Loucy (cell line): ENCODE measurements around the gene NRN1.

Experiments used
- H2AFZ ChIP-seq: fragments of 200-600 bp; sonication (generic); 2 replicates; pipeline ENCODE4 v1.6.0; 2016; ENCODE audit warnings: antibody characterized with exemption, mild to moderate bottlenecking, low read length, moderate library complexity
- H3F3A ChIP-seq: fragments of 200-600 bp; 2 replicates; pipeline ENCODE4 v1.6.0; 2016; ENCODE audit warnings: antibody characterized with exemption, low read depth, mild to moderate bottlenecking
- H3K27me3 ChIP-seq: fragments of 200-600 bp; sonication (generic); 2 replicates; pipeline ENCODE4 v1.6.1; 2014; ENCODE audit warnings: low read length, mild to moderate bottlenecking; ENCODE audit not compliant: insufficient read depth, poor library complexity, severe bottlenecking
- H3K36me3 ChIP-seq: fragments of 200-600 bp; sonication (generic); 2 replicates; pipeline ENCODE4 v1.6.1; 2016; ENCODE audit warnings: low read length; ENCODE audit not compliant: insufficient read depth
- H3K4me1 ChIP-seq: fragments of 200-600 bp; sonication (generic); 2 replicates; pipeline ENCODE4 v1.5.1; 2014; ENCODE audit warnings: low read length, mild to moderate bottlenecking; ENCODE audit not compliant: insufficient read depth, poor library complexity, severe bottlenecking
- H3K4me2 ChIP-seq: fragments of 200-600 bp; sonication (generic); 2 replicates; pipeline ENCODE4 v1.6.0; 2014; ENCODE audit warnings: antibody characterized with exemption, low read length, low read depth, mild to moderate bottlenecking; ENCODE audit not compliant: poor library complexity, severe bottlenecking
- H3K4me3 ChIP-seq: fragments of 200-600 bp; sonication (generic); 2 replicates; pipeline ENCODE4 v1.5.1; 2014; ENCODE audit warnings: low read length, mild to moderate bottlenecking, mixed read lengths; ENCODE audit not compliant: poor library complexity, severe bottlenecking
- H3K79me2 ChIP-seq: fragments of 200-600 bp; sonication (generic); 2 replicates; pipeline ENCODE4 v1.6.1; 2014; ENCODE audit warnings: low read length; ENCODE audit not compliant: insufficient read depth
- H3K9ac ChIP-seq: fragments of 200-600 bp; sonication (generic); 2 replicates; pipeline ENCODE4 v1.6.0; 2014; ENCODE audit warnings: mild to moderate bottlenecking, low read depth, low read length, moderate library complexity; ENCODE audit not compliant: poor library complexity, severe bottlenecking
- H3K9me2 ChIP-seq: fragments of 200-600 bp; sonication (generic); replicated peaks from 2 replicates; pipeline ENCODE4 v1.6.1; 2016; ENCODE audit warnings: low read depth, low read length, mixed read lengths
- H3K9me3 ChIP-seq: fragments of 200-600 bp; sonication (generic); 2 replicates; pipeline ENCODE4 v1.6.1; 2014; ENCODE audit warnings: mild to moderate bottlenecking, antibody characterized with exemption, low read length, low read depth; ENCODE audit not compliant: insufficient read depth
- H4K20me1 ChIP-seq: fragments of 200-600 bp; sonication (generic); 2 replicates; pipeline ENCODE4 v1.6.0; 2014; ENCODE audit warnings: antibody characterized with exemption, low read length, mild to moderate bottlenecking; ENCODE audit not compliant: insufficient read depth, poor library complexity, severe bottlenecking
- CTCF ChIP-seq: fragments of 200-600 bp; sonication (generic); conservative IDR thresholded peaks from 2 replicates; pipeline ENCODE4 v1.5.1; 2014; ENCODE audit warnings: mild to moderate bottlenecking, antibody characterized with exemption, low read length
- EZH2phosphoT487 ChIP-seq: fragments of 200-600 bp; IDR thresholded peaks from 2 replicates; pipeline ENCODE4 v1.6.1; 2018; ENCODE audit warnings: antibody characterized with exemption, mild to moderate bottlenecking, moderate library complexity, borderline replicate concordance

NRN1 gene

GRCh38 chr6:5998236-5998635, 8.5 kb downstream of the NRN1 start:
- Histone ChIP-seq H3K4me3 (no peak overlapping the region), H3K9me3 (no peaks in the 10 kb centered on the region), H3K9me2 (no peaks in the 10 kb centered on the region), H3K4me2 (peak overlapping the region; percentile 84), H3K27me3 (no peaks in the 10 kb centered on the region), H3K36me3 (no peaks in the 10 kb centered on the region), H3K79me2 (no peaks in the 10 kb centered on the region), H4K20me1 (no peaks in the 10 kb centered on the region), H3K9ac (no peak overlapping the region), H3K4me1 (peaks cover 8% of the 10 kb centered on the region), H3F3A (no peaks in the 10 kb centered on the region), H2AFZ (no peak overlapping the region; the same call in 1 of the 2 replicates)
- TF ChIP-seq CTCF (no peak), EZH2phosphoT487 (no peak)

- no peaks in the 10 kb centered on the region for H3K9me3 ChIP-seq
- H3K9ac ChIP-seq: peak overlapping the region; percentile 82
- no peaks in the 10 kb centered on the region for H3K36me3 ChIP-seq
- peak overlapping the region; percentile 90 for H2AFZ ChIP-seq
- TF ChIP-seq CTCF: no peak
- H3K4me2 ChIP-seq: peak overlapping the region; percentile 84
- H3K79me2 ChIP-seq: no peaks in the 10 kb centered on the region
- no peaks in the 10 kb centered on the region for H3K27me3 ChIP-seq
- peaks cover 8% of the 10 kb centered on the region for H3K4me1 ChIP-seq
- no peaks in the 10 kb centered on the region for H3K9me2 ChIP-seq
- H3K4me3 ChIP-seq: peak overlapping the region; percentile 79
- no peaks in the 10 kb centered on the region for H3F3A ChIP-seq
- H4K20me1 ChIP-seq: no peaks in the 10 kb centered on the region
These were observed 9.2 kb downstream of the NRN1 start for GRCh38 chr6:5997420-5997987.

- TF ChIP-seq CTCF (no peak), EZH2phosphoT487 (no peak)
- H3K9ac ChIP-seq: peak overlapping the region; percentile 82
- H3K4me2 ChIP-seq: peak overlapping the region; percentile 84
- peaks cover 8% of the 10 kb centered on the region for H3K4me1 ChIP-seq
- H3K4me3 ChIP-seq: peak overlapping the region; percentile 79
- H3K36me3 ChIP-seq: no peaks in the 10 kb centered on the region
- H3F3A ChIP-seq: no peaks in the 10 kb centered on the region
- H3K79me2 ChIP-seq: no peaks in the 10 kb centered on the region
- no peaks in the 10 kb centered on the region for H3K9me2 ChIP-seq
- H3K9me3 ChIP-seq: no peaks in the 10 kb centered on the region
- no peaks in the 10 kb centered on the region for H4K20me1 ChIP-seq
- H2AFZ ChIP-seq: peak overlapping the region; percentile 90
- H3K27me3 ChIP-seq: no peaks in the 10 kb centered on the region
These were observed 9.9 kb downstream of the NRN1 start for GRCh38 chr6:5996714-5997419.
